Measurements from ENCODE around the gene WDR70. TPM values are rescaled to one million over a fixed set of nuclear protein-coding genes. Genes with fewer than 3 reads are reported as not detected.
"Not testable (repeated sequence)": the region's sequence is repeated elsewhere in the genome, so short reads cannot be mapped to it uniquely, and the experiment has no call there.

WDR70 gene
- total RNA-seq, 1 donor from 2014 or later, result 19.0 TPM

- DNase-seq (ENCODE audit: low read depth), result no peak
- no peak overlapping the region for H3K4me3 ChIP-seq (ENCODE audit: low read depth, low read length)
- no peak for TF ChIP-seq CTCF (conservative IDR thresholded peaks at IDR 0.05; ENCODE audit: low read depth, low read length)
Measured at GRCh38 chr5:37773809-37774208, 394.7 kb downstream of the WDR70 start.

- no peak overlapping the region for H3K4me3 ChIP-seq (ENCODE audit: low read depth, low read length)
- no peak for DNase-seq (ENCODE audit: low read depth)
- TF ChIP-seq CTCF (conservative IDR thresholded peaks at IDR 0.05; ENCODE audit: low read depth, low read length), result peak; percentile 70
Measured at GRCh38 chr5:37774912-37775483, 395.9 kb downstream of the WDR70 start.

- no peak for TF ChIP-seq CTCF (conservative IDR thresholded peaks at IDR 0.05; ENCODE audit: low read depth, low read length)
- DNase-seq (ENCODE audit: low read depth), result no peak
Measured at GRCh38 chr5:37776826-37777225, 397.7 kb downstream of the WDR70 start.

GRCh38 chr5:37777432-37778130 lies 398.5 kb downstream of the WDR70 start:
- DNase-seq (ENCODE audit: low read depth), result no peak
- no peak for TF ChIP-seq CTCF (conservative IDR thresholded peaks at IDR 0.05; ENCODE audit: low read depth, low read length)
- no peak overlapping the region for H3K4me3 ChIP-seq (ENCODE audit: low read depth, low read length)

More at GRCh38 chr5:37776826-37777225, 397.7 kb downstream of the WDR70 start:
- no peak overlapping the region for H3K4me3 ChIP-seq (ENCODE audit: low read depth, low read length)

GRCh38 chr5:37781409-37781808 lies 402.3 kb downstream of the WDR70 start:
- H3K4me3 ChIP-seq (ENCODE audit: low read depth, low read length); DNase-seq (ENCODE audit: low read depth): not testable (repeated sequence)

- H3K4me3 ChIP-seq (ENCODE audit: low read depth, low read length), result no peak overlapping the region
- no peak for TF ChIP-seq CTCF (conservative IDR thresholded peaks at IDR 0.05; ENCODE audit: low read depth, low read length)
- DNase-seq (ENCODE audit: low read depth), result no peak
Measured at GRCh38 chr5:37786416-37786815, 407.3 kb downstream of the WDR70 start.

GRCh38 chr5:37786862-37787519 lies 407.9 kb downstream of the WDR70 start:
- DNase-seq (ENCODE audit: low read depth), result peak; percentile 51
- no peak overlapping the region for H3K4me3 ChIP-seq (ENCODE audit: low read depth, low read length)

More at GRCh38 chr5:37786862-37787519, 407.9 kb downstream of the WDR70 start:
- no peak for TF ChIP-seq CTCF (conservative IDR thresholded peaks at IDR 0.05; ENCODE audit: low read depth, low read length)
